Upper lobe of left lung (tissue), 6 donors: ENCODE measurements around the gene RASSF1. TPM values are rescaled to one million over a fixed set of nuclear protein-coding genes. Genes with fewer than 3 reads are reported as not detected.

Source experiments
- ATAC-seq, 2 donors: fragments of 200-7000 bp; cut with Tn5 transposase; one replicate each; pipeline ENCODE4 v1.9.1; 2022; ENCODE audit warnings: mild to moderate bottlenecking in 2 of 2, moderate library complexity in 2 of 2; ENCODE audit not compliant: low FRiP score in 2 of 2
- DNase-seq, 2 donors: peaks; one replicate each; pipeline ENCODE4 v3.0.0-alpha.2; 2019 to 2020
- H3K27ac ChIP-seq, 4 donors: fragments of 200-600 bp; sonication (generic); one replicate each; pipeline ENCODE4 v1.5.1; 2016 to 2019
- H3K27me3 ChIP-seq, 4 donors: fragments of 200-600 bp; sonication (generic); one replicate each; pipeline ENCODE4 v1.5.1; 2017 to 2019
- H3K36me3 ChIP-seq, 4 donors: fragments of 200-600 bp; sonication (generic); one replicate each; pipeline ENCODE4 v1.5.1; 2016 to 2019
- H3K4me1 ChIP-seq, 4 donors: fragments of 200-600 bp; sonication (generic); one replicate each; pipeline ENCODE4 v1.5.1; 2018 to 2019
- H3K4me3 ChIP-seq, 4 donors: fragments of 200-600 bp; sonication (generic); one replicate each; pipeline ENCODE4 v1.5.1; 2017 to 2019; ENCODE audit warnings: mild to moderate bottlenecking in 2 of 4, moderate library complexity in 1 of 4
- H3K9me3 ChIP-seq, 4 donors: fragments of 200-600 bp; sonication (generic); one replicate each; pipeline ENCODE4 v1.5.1; 2018 to 2019
- CTCF ChIP-seq, 6 experiments: fragments of 450-650 bp in 4 of 6; fragments of 200-600 bp in 2 of 6; sonication (generic) in 2 of 6; IDR thresholded peaks; one replicate each; pipeline ENCODE4 v1.5.1; 2016 to 2019; ENCODE audit warnings: antibody characterized with exemption in 6 of 6
- EP300 ChIP-seq, 4 donors: sonication (generic); formaldehyde crosslinking; IDR thresholded peaks; one replicate each; pipeline ENCODE4 v1.5.1; 2017; ENCODE audit warnings: antibody characterized with exemption in 4 of 4, control low read depth in 2 of 4
- POLR2A ChIP-seq, 4 donors: fragments of 450-650 bp; IDR thresholded peaks; one replicate each; pipeline ENCODE4 v1.5.1; 2016 to 2017; ENCODE audit warnings: antibody characterized with exemption in 4 of 4, mild to moderate bottlenecking in 2 of 4
- POLR2AphosphoS5 ChIP-seq, 2 donors: sonication (generic); formaldehyde crosslinking; IDR thresholded peaks; one replicate each; pipeline ENCODE4 v1.5.1; 2017; ENCODE audit warnings: antibody characterized with exemption in 2 of 2
- WGBS, 2 donors: methylation state at CpG; one replicate each; pipeline ENCODE4 v1.1.5; 2017 to 2018; 5-methylcytosine and 5-hydroxymethylcytosine counted together
- total RNA-seq, 6 donors: library from RNA; depleted of rRNA in 4 of 6; stranded (reverse); fragments of >200 nt in 4 of 6; gene quantifications; one replicate each; pipeline versions ENCODE4 v1.1.0 to v1.2.1, GENCODE V29; 2016 to 2021
- donor health status: DM: no; HTN: no; CAD: no; lungs with moderate emphysema.
- donor health status: DM: no; HTN: yes; CAD: no; lungs with severe emphysema.

Gene RASSF1
- total RNA-seq, 6 donors from 2014 or later = 42.7 to 78.9 (median 47.7) TPM

- peak overlapping the region; percentile 94 to 97 (median 95) for H3K27ac ChIP-seq
- H3K4me1 ChIP-seq = peaks cover 83 to 90% (median 86%) of the 10 kb centered on the region in 4 donors
- DNase-seq = peak in 1 of 2 donors; percentile 65
Measured at GRCh38 chr3:50319894-50320625, 20.6 kb downstream of the RASSF1 start.

DNA sequence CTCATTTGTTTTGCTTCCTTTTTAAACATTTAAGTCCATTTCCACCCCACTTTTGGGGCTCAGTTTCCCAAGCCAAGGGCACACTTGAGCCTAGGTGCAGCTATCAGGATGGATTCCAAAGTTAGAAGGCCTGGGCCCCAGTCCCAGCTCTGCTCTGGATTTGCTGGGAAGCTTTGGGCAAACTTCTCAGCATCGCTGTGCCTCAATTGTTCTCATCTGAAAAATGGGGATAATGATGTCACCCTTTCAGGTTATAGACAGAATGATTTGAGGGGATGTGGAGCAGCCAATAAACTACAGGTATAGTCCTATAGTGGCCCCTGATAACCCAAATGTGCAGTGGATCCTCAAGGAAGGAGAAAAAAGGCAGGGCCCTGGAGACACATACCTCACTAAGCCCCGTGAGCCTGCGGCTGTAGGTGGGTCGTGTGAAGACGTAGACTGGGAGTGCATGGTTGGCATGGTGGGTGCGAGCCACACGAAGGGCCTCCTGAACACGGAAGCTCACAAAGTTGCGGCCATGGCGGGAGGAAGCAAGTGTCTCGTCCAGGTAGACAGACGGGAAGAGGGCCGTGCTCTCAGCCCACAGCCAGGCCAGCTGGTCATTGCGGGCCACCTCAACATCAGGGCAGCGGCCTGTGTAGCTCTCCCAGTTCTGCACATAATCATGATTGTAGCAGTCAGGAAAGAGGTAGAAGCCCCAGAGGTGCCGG lies 21.3 kb downstream of the RASSF1 start:
- H3K27me3 ChIP-seq = no peaks in the 10 kb centered on the region
- peak overlapping the region; percentile 94 to 97 (median 95) for H3K27ac ChIP-seq
- no peaks in the 10 kb centered on the region for H3K9me3 ChIP-seq
- DNase-seq (peak in 1 of 2 donors; percentile 41), ATAC-seq (no peak)
- H3K4me3 ChIP-seq = peak overlapping the region; percentile 65 to 96 (median 74)
- TF ChIP-seq POLR2A (IDR thresholded peaks at IDR 0.05) (peak in 1 of 4 donors; percentile 27), EP300 (IDR thresholded peaks at IDR 0.05) (no peak)
- peaks cover 83 to 90% (median 86%) of the 10 kb centered on the region in 4 donors for H3K4me1 ChIP-seq
- 62 to 81% methylated on average over 14 to 16 of the region's 16 CpGs for WGBS, 2 donors
- H3K36me3 ChIP-seq = peaks cover 13 to 67% (median 30%) of the 10 kb centered on the region in 4 donors

More at GRCh38 chr3:50319894-50320625, 20.6 kb downstream of the RASSF1 start:
- no peak for ATAC-seq
- TF ChIP-seq POLR2AphosphoS5 (IDR thresholded peaks at IDR 0.05) (no peak), POLR2A (IDR thresholded peaks at IDR 0.05) (no peak), CTCF (IDR thresholded peaks at IDR 0.05) (no peak), EP300 (IDR thresholded peaks at IDR 0.05) (no peak)
- WGBS, 2 donors = 60 to 66% methylated on average over 1 to 29 of the region's 29 CpGs
- Histone ChIP-seq H3K36me3 (peaks cover 13 to 65% (median 32%) of the 10 kb centered on the region in 4 donors), H3K4me3 (peak overlapping the region; percentile 65 to 96 (median 74)), H3K9me3 (no peaks in the 10 kb centered on the region), H3K27me3 (no peaks in the 10 kb centered on the region)

GRCh38 chr3:50318615-50319014 lies 22.0 kb downstream of the RASSF1 start:
- H3K4me1 ChIP-seq = peaks cover 75 to 89% (median 88%) of the 10 kb centered on the region in 4 donors
- H3K4me3 ChIP-seq = peak overlapping the region; percentile 65 to 96 (median 74)
- TF ChIP-seq CTCF (IDR thresholded peaks at IDR 0.05) (no peak), POLR2A (IDR thresholded peaks at IDR 0.05) (no peak), POLR2AphosphoS5 (IDR thresholded peaks at IDR 0.05) (peak in 1 of 2 donors; percentile 64), EP300 (IDR thresholded peaks at IDR 0.05) (no peak)
- no peak for DNase-seq
- H3K36me3 ChIP-seq = peaks cover 13 to 69% (median 30%) of the 10 kb centered on the region in 4 donors
- peak overlapping the region; percentile 94 to 97 (median 95) for H3K27ac ChIP-seq
- H3K27me3 ChIP-seq = no peaks in the 10 kb centered on the region
- ATAC-seq = no peak
- 41 to 62% methylated on average over 7 to 10 of the region's 10 CpGs for WGBS, 2 donors
- H3K9me3 ChIP-seq = no peaks in the 10 kb centered on the region

DNA sequence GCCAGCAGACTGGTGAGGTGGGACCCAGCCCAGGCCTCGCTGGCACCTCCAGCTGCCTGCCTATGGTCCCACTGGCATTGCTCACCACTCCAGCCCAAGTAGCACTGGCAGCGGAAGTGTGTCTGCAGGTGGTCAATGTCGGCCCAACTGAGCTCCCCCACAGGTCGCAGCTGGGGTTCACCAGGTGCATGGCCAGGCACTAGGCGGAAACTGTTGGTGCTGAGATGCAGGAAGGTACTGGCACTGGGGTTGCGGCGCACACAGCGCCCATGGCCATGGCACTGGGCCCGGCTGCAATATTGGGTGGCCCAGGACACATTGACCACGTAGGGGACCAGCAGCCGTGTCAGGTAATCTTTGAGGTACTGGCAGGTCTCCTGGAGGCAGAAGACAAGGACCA lies 22.5 kb downstream of the RASSF1 start:
- peak overlapping the region; percentile 94 to 97 (median 95) for H3K27ac ChIP-seq
- H3K4me1 ChIP-seq = peaks cover 77 to 89% (median 88%) of the 10 kb centered on the region in 4 donors
- TF ChIP-seq EP300 (IDR thresholded peaks at IDR 0.05) (no peak), POLR2AphosphoS5 (IDR thresholded peaks at IDR 0.05) (no peak), POLR2A (IDR thresholded peaks at IDR 0.05) (no peak), CTCF (IDR thresholded peaks at IDR 0.05) (no peak)
- DNase-seq (peak in 1 of 2 donors; percentile 72), ATAC-seq (no peak)
- peaks cover 13 to 69% (median 30%) of the 10 kb centered on the region in 4 donors for H3K36me3 ChIP-seq
- no peaks in the 10 kb centered on the region for H3K27me3 ChIP-seq
- no peaks in the 10 kb centered on the region for H3K9me3 ChIP-seq
- 69% methylated on average over 9 of the region's 11 CpGs; no CpG with 5 or more reads in 1 of the 2 donors for WGBS, 2 donors
- peak overlapping the region; percentile 48 to 96 (median 72) for H3K4me3 ChIP-seq

- no peak for ATAC-seq
Measured at GRCh38 chr3:50317300-50317699, 23.3 kb downstream of the RASSF1 start.

More at GRCh38 chr3:50317300-50317699, 23.3 kb downstream of the RASSF1 start:
- Histone ChIP-seq H3K27ac (peak overlapping the region; percentile 94 to 97 (median 95)), H3K4me3 (peak overlapping the region in 3 of 4 donors; percentile 65 to 96 (median 79)), H3K9me3 (no peaks in the 10 kb centered on the region), H3K27me3 (no peaks in the 10 kb centered on the region), H3K36me3 (peaks cover 13 to 69% (median 30%) of the 10 kb centered on the region in 4 donors), H3K4me1 (peaks cover 70 to 82% (median 81%) of the 10 kb centered on the region in 4 donors)
- 53 to 90% methylated on average over 2 to 6 of the region's 6 CpGs for WGBS, 2 donors
- TF ChIP-seq EP300 (IDR thresholded peaks at IDR 0.05) = no peak
- no peak for TF ChIP-seq CTCF (IDR thresholded peaks at IDR 0.05)
- TF ChIP-seq POLR2A (IDR thresholded peaks at IDR 0.05) = no peak
- no peak for TF ChIP-seq POLR2AphosphoS5 (IDR thresholded peaks at IDR 0.05)
- DNase-seq = no peak
